Measurements from ENCODE around the gene TIGD3. TPM values are rescaled to one million over a fixed set of nuclear protein-coding genes. Genes with fewer than 3 reads are reported as not detected.

Gene TIGD3
- total RNA-seq, 1 donor from 2014 or later = 1.2 TPM

DNA sequence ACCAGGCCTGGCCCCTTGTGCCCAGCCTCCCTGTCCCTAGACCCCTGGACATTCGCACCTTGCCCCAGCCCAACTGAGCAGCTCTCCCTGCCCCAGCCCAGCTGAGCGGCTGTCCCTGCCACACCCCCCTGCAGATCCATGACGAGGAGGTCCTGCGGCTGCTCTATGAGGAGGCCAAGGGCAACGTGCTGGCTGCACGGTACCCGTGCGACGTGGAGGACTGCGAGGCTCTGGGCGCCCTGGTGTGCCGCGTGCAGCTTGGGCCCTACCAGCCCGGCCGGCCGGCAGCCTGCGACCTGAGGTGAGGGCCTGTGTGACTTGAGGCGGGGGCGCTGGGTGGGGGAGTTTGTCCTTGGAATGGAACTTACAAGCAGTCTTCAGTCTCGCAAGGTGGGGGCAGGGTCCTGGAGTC is 39.6 kb downstream of the TIGD3 start:
- no peaks in the 10 kb centered on the region for H3K27me3 Mint-ChIP-seq
- no peak overlapping the region for H3K27ac Mint-ChIP-seq
- H3K36me3 Mint-ChIP-seq (ENCODE audit: low read depth) = peaks cover 32% of the 10 kb centered on the region
- H3K9me3 Mint-ChIP-seq = no peaks in the 10 kb centered on the region
- no peak for DNase-seq
- H3K4me3 Mint-ChIP-seq = no peak overlapping the region
- peaks cover 16% of the 10 kb centered on the region for H3K4me1 Mint-ChIP-seq
- intact Hi-C loops (cut with micrococcal nuclease) = no loop called here

DNA sequence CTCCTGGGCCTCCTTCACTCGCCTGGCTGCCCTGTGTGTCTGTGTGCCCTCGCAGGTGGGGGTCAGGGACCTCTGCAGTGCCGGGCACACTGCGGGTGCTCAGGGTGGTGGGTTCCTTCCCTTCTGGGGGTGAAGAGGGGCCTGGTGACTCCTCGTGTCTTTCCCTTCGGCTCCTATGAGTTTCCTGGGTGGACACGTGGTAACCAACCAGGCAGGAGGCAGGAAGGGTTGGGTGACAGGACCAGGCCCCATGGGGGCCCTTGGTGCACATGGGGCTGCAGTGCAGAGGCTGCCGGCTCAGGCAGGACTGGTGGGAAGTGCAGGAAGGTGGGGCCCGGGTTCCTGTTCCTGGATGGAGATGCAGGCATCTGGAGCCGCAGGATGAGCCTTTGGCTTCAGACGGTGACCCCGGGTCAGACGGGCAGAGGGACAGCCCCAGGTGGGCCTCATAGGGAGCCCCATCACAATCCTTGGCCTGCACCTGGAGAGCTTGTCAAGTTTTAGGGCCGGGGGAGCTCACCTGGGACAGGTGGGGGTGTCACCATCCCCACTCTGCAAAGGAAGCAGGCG is 41.5 kb downstream of the TIGD3 start:
- Mint-ChIP-seq H3K36me3 (ENCODE audit: low read depth) (peaks cover 40% of the 10 kb centered on the region), H3K4me1 (peaks cover 3% of the 10 kb centered on the region), H3K9me3 (no peaks in the 10 kb centered on the region), H3K27me3 (no peaks in the 10 kb centered on the region), H3K27ac (no peak overlapping the region), H3K4me3 (no peak overlapping the region)
- intact Hi-C loops (cut with micrococcal nuclease) = no loop called here
- DNase-seq = no peak

DNA sequence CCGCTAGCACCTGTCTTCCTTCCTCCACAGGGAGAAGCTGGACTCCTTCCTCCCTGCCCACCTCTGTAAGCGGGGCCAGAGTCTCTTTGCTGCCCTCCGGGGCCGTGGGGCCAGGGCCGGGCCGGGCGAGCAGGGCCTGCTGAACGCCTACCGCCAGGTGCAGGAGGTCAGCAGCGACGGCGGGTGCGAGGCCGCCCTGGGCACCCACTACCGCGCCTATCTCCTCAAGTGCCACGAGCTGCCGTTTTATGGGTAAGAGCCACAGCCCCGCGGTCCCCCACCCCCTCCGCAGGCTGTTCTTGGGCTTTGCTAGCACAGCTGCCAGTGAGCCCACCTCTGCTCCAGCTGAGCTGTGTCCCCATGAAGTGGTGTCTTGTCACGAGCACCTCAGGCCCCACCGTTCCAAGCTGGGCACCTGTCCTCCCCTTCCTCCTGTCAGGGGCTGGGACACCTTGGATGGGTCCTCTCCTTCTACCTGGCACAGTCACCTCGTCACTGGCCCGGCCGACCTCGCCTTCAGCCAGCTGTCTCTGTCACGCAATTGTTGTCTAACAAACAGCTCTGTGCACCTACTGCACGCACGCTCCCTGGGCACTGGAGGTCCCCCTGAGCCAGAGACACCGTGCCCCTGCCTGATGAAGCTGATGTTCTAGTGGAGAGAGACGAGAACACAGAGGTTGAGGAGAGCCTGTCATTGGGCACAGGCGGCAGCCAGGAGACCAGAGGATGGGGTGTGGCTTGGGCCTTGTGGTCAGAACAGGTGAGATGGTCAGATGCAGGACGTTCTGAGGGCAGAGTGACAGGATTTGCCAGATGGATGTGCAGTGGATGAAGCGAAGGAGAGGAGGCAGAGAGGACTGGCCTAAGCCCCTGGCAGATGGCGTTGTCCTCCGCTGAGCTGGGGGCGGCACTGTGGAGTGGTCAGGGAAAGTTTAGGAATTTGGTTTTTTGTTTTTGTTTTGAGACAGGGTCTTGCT is 42.5 kb downstream of the TIGD3 start:
- intact Hi-C loops (cut with micrococcal nuclease) = no loop called here
- no peaks in the 10 kb centered on the region for H3K9me3 Mint-ChIP-seq
- peaks cover 3% of the 10 kb centered on the region for H3K4me1 Mint-ChIP-seq
- H3K36me3 Mint-ChIP-seq (ENCODE audit: low read depth) = peaks cover 37% of the 10 kb centered on the region
- no peaks in the 10 kb centered on the region for H3K27me3 Mint-ChIP-seq
- no peak for DNase-seq
- H3K4me3 Mint-ChIP-seq = no peak overlapping the region
- no peak overlapping the region for H3K27ac Mint-ChIP-seq

DNA sequence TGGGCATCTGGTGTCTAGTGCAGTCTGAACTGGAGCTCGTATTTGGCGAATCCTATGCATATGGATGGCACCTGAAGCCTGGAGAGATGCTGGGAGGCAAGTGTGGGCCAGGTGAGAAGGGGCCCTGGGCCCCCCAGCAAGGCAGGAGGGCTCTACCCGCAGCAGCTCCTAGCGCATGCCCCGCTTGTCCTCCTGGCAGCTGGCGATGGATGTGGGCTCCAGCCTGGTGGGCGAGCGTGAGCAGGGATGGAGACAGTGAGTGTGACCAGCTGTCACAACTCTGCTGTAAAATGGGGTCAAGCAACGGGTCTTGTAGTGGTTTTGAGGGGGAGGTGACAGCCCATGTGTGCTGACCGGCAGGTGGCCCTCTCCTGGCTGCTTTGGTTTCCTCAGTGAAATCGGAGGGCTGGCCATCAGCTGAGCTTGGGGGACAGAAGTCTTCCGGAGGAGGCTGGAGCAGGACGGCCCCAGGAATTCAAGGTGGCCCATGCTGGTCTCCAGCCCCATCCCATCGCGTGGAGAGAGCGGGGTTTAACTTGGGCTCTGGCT is 43.9 kb downstream of the TIGD3 start:
- Mint-ChIP-seq H3K27ac (no peak overlapping the region), H3K27me3 (no peaks in the 10 kb centered on the region), H3K9me3 (no peaks in the 10 kb centered on the region), H3K4me3 (no peak overlapping the region), H3K4me1 (peaks cover 7% of the 10 kb centered on the region), H3K36me3 (ENCODE audit: low read depth) (peaks cover 37% of the 10 kb centered on the region)
- no peak for DNase-seq
- intact Hi-C loops (cut with micrococcal nuclease) = no loop called here

DNA sequence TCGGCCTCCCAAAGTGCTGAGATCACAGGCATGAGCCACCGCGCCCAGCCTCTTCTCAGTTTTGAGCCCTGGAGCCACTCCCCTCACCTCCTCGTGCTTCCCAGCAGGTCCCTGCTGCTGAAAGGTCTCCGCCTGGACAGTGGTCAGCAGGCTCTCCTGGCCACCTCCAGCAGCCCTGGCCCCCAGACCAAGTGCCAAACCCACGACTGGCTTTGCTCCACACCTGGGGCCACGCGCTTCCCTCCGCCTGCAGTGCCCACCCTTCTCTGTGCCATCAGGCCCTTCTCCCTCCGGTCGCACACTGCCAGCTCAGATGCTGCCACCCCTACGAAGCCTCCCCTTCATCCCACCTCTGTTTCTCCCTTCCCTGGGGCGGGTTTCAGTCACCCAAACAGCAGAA is 44.7 kb downstream of the TIGD3 start:
- Mint-ChIP-seq H3K27me3 (no peaks in the 10 kb centered on the region), H3K4me1 (peaks cover 9% of the 10 kb centered on the region), H3K36me3 (ENCODE audit: low read depth) (peaks cover 38% of the 10 kb centered on the region), H3K4me3 (no peak overlapping the region), H3K9me3 (no peaks in the 10 kb centered on the region), H3K27ac (no peak overlapping the region)
- intact Hi-C loops (cut with micrococcal nuclease) = no loop called here
- DNase-seq = no peak

DNA sequence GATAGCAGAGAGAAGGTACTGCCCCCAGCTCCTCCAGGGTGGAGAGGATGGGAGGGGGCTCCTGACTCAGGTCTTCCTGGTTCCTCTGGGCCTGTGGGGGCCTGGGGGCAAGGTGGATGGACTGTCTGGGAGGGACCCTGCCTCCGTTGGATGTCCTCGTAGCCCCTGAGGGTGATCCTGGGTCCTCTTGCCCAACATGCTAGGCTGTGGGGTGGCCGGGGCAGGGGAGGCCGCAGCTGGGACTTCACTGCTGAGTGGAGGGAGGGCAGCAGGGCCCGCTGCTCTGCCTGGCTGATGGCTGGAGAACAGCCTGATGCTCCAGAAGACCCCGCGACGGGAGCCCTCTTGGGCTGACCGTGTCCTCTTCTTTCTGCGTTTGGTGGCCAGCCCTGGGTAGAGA is 45.3 kb downstream of the TIGD3 start:
- Mint-ChIP-seq H3K4me3 (no peak overlapping the region), H3K4me1 (peaks cover 11% of the 10 kb centered on the region), H3K27ac (no peak overlapping the region), H3K27me3 (no peaks in the 10 kb centered on the region), H3K36me3 (ENCODE audit: low read depth) (peaks cover 41% of the 10 kb centered on the region), H3K9me3 (no peaks in the 10 kb centered on the region)
- intact Hi-C loops (cut with micrococcal nuclease) = no loop called here
- DNase-seq = no peak

DNA sequence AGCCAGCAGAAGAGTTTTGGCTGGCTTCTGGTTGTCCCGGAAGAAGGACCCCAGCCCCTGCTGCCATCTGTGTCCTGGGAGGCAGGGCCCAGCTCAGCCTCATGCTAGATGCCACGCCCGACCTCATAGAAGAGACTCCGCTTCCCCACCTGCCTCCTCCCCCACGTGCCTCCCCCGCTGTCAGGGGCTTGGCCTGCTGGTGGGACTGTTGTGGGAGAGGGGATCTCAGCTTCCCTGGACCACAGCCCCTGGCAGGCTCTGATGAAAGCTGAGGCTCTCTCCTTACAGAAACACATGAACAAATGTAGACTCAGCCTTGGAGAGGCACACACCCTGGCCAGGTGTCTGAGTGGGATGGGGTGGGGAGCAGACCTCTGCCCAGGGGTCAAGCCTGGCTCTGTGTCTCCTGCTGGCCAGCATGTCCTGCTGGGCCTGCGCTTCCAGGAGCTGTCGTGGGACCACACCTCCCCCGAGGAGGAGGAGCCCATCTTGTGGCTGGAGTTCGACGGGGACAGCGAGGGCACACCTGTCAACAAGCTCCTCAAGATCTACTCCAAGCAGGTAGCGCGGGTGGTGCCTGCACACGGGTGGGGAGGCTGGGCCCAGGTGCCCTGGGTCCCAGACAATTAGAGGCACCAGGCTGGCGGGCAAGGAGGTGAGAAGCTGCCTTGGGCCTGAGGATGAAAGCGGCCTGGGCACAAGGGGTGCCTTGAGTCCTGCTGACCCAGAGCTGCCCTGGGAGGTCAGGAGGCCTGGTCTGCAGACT is 45.9 kb downstream of the TIGD3 start:
- no peak for DNase-seq
- Mint-ChIP-seq H3K27me3 (no peaks in the 10 kb centered on the region), H3K9me3 (no peaks in the 10 kb centered on the region), H3K4me1 (peaks cover 11% of the 10 kb centered on the region), H3K36me3 (ENCODE audit: low read depth) (peaks cover 45% of the 10 kb centered on the region), H3K27ac (no peak overlapping the region), H3K4me3 (no peak overlapping the region)
- intact Hi-C loops (cut with micrococcal nuclease) = no loop called here

DNA sequence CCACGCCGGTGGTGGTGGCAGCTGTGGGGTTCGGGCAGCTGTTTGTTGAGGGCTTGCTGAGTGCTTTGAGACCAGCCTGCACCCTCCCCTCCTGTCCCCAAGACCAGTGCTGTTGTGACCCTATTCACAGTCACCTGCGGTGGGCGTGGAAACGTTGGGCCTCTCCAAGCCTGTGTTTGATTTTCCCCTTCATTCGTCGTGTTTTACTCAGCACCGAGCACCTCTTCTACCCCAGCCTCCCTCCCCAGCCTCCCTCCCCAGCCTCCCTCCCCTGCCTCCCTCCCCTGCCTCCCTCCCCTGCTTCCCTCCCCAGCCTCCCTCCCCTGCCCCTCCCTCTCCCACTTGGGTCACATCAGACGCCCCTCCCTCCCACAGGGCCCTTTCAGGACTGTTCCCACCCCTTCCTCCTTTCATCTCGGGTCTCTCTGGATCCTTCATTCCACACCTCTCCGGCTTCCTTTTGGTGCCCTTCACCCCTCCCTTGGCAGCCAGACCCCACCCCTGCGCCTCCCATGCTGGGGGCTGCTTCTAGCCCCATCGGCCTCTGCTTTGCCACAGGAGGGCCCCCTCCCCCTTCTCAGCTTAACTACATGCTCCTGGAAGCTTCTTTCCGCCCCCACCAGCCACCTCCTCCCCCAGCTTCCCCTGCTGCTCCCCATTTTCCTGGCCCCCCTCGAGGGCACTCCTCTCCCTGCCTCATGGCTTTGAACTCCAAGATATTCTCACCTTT is 46.7 kb downstream of the TIGD3 start:
- Mint-ChIP-seq H3K4me1 (peaks cover 11% of the 10 kb centered on the region), H3K36me3 (ENCODE audit: low read depth) (peaks cover 45% of the 10 kb centered on the region), H3K9me3 (no peaks in the 10 kb centered on the region), H3K27me3 (no peaks in the 10 kb centered on the region), H3K27ac (no peak overlapping the region), H3K4me3 (no peak overlapping the region)
- intact Hi-C loops (cut with micrococcal nuclease) = no loop called here
- DNase-seq = no peak

DNA sequence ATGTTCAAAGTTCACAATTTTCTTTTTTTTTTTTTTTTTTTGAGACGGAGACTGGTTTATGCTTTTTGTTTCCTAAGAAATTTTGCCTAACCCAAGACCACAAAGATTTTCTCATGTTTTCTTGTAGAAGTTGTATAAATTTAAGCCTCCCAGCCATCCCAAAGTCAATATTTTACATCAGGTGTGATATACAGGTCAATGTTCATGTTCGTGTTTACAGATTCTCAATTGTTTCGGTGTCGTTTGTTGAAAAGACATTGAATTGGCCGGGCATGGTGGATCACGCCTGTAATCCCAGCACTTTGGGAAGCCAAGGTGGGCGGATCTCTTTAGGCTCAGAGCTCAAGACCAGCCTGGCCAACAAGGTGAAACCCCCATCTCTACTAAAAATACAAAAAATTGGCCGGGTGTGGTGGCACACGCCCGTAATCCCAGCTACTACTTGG is 47.3 kb downstream of the TIGD3 start:
- DNase-seq = no peak
- Mint-ChIP-seq H3K4me1 (peaks cover 11% of the 10 kb centered on the region), H3K27me3 (no peaks in the 10 kb centered on the region), H3K4me3 (no peak overlapping the region), H3K36me3 (ENCODE audit: low read depth) (peaks cover 47% of the 10 kb centered on the region), H3K27ac (no peak overlapping the region), H3K9me3 (no peaks in the 10 kb centered on the region)
- intact Hi-C loops (cut with micrococcal nuclease) = no loop called here

DNA sequence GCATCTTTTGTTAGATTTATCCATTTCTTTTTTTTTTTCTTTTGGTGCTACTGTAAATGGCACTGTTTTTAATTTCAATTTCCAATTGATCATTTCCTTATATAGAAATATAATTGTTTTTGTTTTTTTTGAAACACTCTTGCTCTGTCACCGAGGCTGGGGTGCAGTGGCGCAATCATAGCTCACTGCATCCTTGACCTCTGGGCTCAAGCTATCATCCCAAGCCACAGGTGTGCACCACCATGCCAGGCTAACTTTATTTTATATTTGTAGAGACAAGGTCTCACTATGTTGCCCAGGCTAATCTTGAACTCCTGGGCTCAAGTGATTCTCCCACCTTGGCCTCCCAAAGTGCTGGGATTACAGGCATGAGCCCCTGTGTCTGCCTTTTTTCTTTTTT is 48.2 kb downstream of the TIGD3 start:
- H3K4me3 Mint-ChIP-seq = no peak overlapping the region
- no peaks in the 10 kb centered on the region for H3K9me3 Mint-ChIP-seq
- peaks cover 46% of the 10 kb centered on the region for H3K36me3 Mint-ChIP-seq (ENCODE audit: low read depth)
- no peak for DNase-seq
- H3K27ac Mint-ChIP-seq = no peak overlapping the region
- peaks cover 8% of the 10 kb centered on the region for H3K4me1 Mint-ChIP-seq
- intact Hi-C loops (cut with micrococcal nuclease) = no loop called here
- H3K27me3 Mint-ChIP-seq = no peaks in the 10 kb centered on the region

DNA sequence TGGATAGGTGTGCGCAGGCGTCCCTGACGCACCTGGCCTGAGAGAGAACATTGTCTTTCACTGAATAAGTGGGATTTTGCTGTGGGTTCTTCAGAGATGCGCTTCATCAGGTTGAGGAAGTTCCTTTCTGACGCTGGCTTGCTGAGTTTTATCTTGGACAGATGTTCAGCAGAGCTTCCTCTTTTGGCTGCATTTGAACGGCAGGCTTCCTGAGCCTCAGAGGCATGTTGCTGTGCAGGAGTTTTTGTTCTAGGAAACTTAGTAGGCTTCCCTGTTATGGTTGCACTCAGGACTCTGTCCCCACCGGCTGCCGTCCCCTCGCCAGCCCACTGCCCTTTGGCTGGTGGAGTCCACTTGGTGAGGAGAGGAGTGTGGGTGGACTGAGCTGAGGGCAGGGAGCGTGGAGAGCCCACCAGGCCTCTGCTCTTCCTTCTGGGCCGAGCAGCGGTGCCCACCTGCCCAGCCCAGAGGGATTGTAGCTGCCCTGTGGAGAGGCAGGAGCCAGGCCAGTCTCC is 49.1 kb downstream of the TIGD3 start:
- intact Hi-C loops (cut with micrococcal nuclease) = no loop called here
- Mint-ChIP-seq H3K36me3 (ENCODE audit: low read depth) (peaks cover 43% of the 10 kb centered on the region), H3K4me3 (no peak overlapping the region), H3K4me1 (peaks cover 8% of the 10 kb centered on the region), H3K27ac (no peak overlapping the region), H3K27me3 (no peaks in the 10 kb centered on the region), H3K9me3 (no peaks in the 10 kb centered on the region)
- DNase-seq = no peak

DNA sequence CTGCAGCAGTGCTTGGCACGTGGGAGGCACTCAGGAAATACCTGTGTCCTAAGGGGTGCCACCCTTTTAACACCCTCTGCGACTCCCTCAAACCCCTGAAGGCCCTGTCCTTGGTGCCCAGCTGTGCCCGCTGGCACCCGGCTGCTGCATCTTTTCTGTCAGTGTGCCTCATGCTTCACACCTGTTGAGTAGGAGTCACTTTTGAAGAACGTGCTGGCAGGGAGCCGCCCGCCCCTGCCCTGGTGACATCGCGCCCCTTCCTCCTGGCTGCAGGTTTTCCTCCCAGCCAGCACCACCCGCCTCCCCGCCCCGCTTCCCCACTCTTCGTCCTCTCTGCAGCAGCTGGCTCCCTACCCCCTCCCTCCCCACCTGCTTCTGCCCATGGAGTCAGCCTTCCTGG is 49.7 kb downstream of the TIGD3 start:
- Mint-ChIP-seq H3K4me3 (no peak overlapping the region), H3K9me3 (no peaks in the 10 kb centered on the region), H3K4me1 (peaks cover 8% of the 10 kb centered on the region), H3K36me3 (ENCODE audit: low read depth) (peaks cover 44% of the 10 kb centered on the region), H3K27me3 (no peaks in the 10 kb centered on the region), H3K27ac (no peak overlapping the region)
- intact Hi-C loops (cut with micrococcal nuclease) = no loop called here
- no peak for DNase-seq

DNA sequence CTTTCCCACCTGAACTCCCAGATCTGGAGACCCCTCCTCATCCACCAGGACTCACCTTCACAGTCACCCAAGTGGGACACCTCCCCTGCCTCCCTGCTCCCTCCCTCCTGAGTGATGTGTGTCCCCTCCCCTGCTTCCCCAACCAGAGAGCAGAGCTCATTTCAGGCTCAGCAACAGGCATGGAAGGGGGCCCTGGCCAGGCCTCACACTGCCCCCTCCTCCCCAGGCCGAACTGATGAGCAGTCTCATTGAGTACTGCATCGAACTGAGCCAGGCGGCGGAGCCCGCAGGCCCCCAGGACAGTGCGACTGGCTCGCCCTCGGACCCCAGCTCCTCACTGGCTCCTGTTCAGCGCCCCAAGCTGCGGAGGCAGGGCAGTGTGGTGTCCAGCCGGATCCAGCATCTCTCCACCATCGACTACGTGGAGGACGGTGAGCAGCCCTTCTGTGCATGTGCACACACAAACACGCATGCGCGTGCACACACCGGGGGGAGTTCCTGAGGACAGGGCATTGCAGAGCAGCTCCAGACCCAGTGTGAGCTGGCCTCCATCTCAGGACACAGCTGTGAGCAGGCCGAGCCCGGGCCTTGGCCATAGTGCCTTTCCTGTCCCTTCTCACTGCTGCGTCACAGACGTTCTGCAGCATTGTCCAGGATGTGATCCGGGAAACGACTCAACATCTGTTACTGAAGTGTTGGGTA is 50.2 kb downstream of the TIGD3 start:
- DNase-seq = no peak
- Mint-ChIP-seq H3K36me3 (ENCODE audit: low read depth) (peaks cover 43% of the 10 kb centered on the region), H3K4me1 (peaks cover 8% of the 10 kb centered on the region), H3K27ac (no peak overlapping the region), H3K4me3 (no peak overlapping the region), H3K27me3 (no peaks in the 10 kb centered on the region), H3K9me3 (no peaks in the 10 kb centered on the region)
- intact Hi-C loops (cut with micrococcal nuclease) = no loop called here

All from activated CD4-positive, alpha-beta T cell treated with anti-CD3 and anti-CD28 coated beads, Interleukin-2, amount 10 ng/mL, durations not matched to agents 24 days and 14 days (primary cell).